WTC11 (cell line): ENCODE data around the gene NFATC2. TPM values are rescaled to one million over a fixed set of nuclear protein-coding genes. Genes with fewer than 3 reads are reported as not detected.

ENCODE experiments used
- ATAC-seq: fragments of 200-7000 bp; cut with Tn5 transposase; 2 replicates; pipeline ENCODE4 v1.10.0; 2021; ENCODE audit warnings: mild to moderate bottlenecking, moderate library complexity
- Bru-seq: library from RNA; stranded (reverse); fragments of 400-500 nt; gene quantifications from one replicate; lab custom pipeline; 2021; lab: Mats Ljungman, UMichigan
- CTCF ChIA-PET: fragments of 300-600 bp; sonication (Branson Sonifier 250); formaldehyde crosslinking; loops from one replicate; lab custom pipeline; 2021; ENCODE audit warnings: antibody characterized with exemption; lab: Charles Lee
- POLR2A ChIA-PET: fragments of 350-600 bp; sonication (Branson Sonifier 250); formaldehyde crosslinking; loops from one replicate; lab custom pipeline; 2021; ENCODE audit warnings: antibody characterized with exemption; lab: Charles Lee
- DNase-seq: peaks from one replicate; pipeline ENCODE4 v3.0.0; 2021; ENCODE audit warnings: low spot score
- H3K27ac Mint-ChIP-seq: 2 replicates; pipeline ENCODE4 v1.8.0; 2021; ENCODE audit warnings: mixed read lengths
- H3K27me3 Mint-ChIP-seq: 2 replicates; pipeline ENCODE4 v1.8.0; 2021; ENCODE audit warnings: low read depth, mild to moderate bottlenecking, moderate library complexity, mixed read lengths
- H3K36me3 Mint-ChIP-seq: 2 replicates; pipeline ENCODE4 v1.8.0; 2021; ENCODE audit warnings: mixed read lengths
- H3K4me1 Mint-ChIP-seq: 2 replicates; pipeline ENCODE4 v1.8.0; 2022; ENCODE audit warnings: mixed read lengths
- H3K4me3 Mint-ChIP-seq: 2 replicates; pipeline ENCODE4 v1.8.0; 2021; ENCODE audit warnings: mild to moderate bottlenecking, moderate library complexity, mixed read lengths
- H3K9me3 Mint-ChIP-seq: 2 replicates; pipeline ENCODE4 v1.8.0; 2021; ENCODE audit warnings: mixed read lengths
- CBFB ChIP-seq: sonication (generic); formaldehyde crosslinking; IDR thresholded peaks from 2 replicates; pipeline ENCODE4 v1.8.1; 2022; ENCODE audit warnings: mild to moderate bottlenecking, low read depth, missing genetic modification reagents
- CREM ChIP-seq: sonication (generic); formaldehyde crosslinking; IDR thresholded peaks from 2 replicates; pipeline ENCODE4 v1.8.1; 2022; ENCODE audit warnings: mild to moderate bottlenecking, missing genetic modification reagents, moderate library complexity
- ELF4 ChIP-seq: sonication (generic); formaldehyde crosslinking; IDR thresholded peaks from 2 replicates; pipeline ENCODE4 v1.8.1; 2022; ENCODE audit warnings: low read depth, mild to moderate bottlenecking, moderate library complexity, missing genetic modification reagents
- ESRRA ChIP-seq: sonication (generic); formaldehyde crosslinking; IDR thresholded peaks from 2 replicates; pipeline ENCODE4 v1.8.1; 2022; ENCODE audit warnings: mild to moderate bottlenecking, missing genetic modification reagents, borderline replicate concordance
- ETV6 ChIP-seq: sonication (generic); formaldehyde crosslinking; IDR thresholded peaks from 2 replicates; pipeline ENCODE4 v1.8.1; 2022; ENCODE audit warnings: mild to moderate bottlenecking, missing genetic modification reagents
- FOXP1 ChIP-seq: sonication (generic); formaldehyde crosslinking; IDR thresholded peaks from 2 replicates; pipeline ENCODE4 v1.8.0; 2022; ENCODE audit warnings: missing genetic modification reagents, mild to moderate bottlenecking, moderate library complexity, borderline replicate concordance
- IRF2 ChIP-seq: sonication (generic); formaldehyde crosslinking; IDR thresholded peaks from 2 replicates; pipeline ENCODE4 v1.8.0; 2022; ENCODE audit warnings: low read depth, missing genetic modification reagents, borderline replicate concordance
- KAT7 ChIP-seq: sonication (generic); formaldehyde crosslinking; IDR thresholded peaks from 2 replicates; pipeline ENCODE4 v1.8.1; 2023; ENCODE audit warnings: missing genetic modification reagents, mild to moderate bottlenecking, borderline replicate concordance
- TP53 ChIP-seq: sonication (generic); formaldehyde crosslinking; IDR thresholded peaks from 2 replicates; pipeline ENCODE4 v1.8.1; 2023; ENCODE audit warnings: mild to moderate bottlenecking, missing genetic modification reagents
- ZBTB21 ChIP-seq: sonication (generic); formaldehyde crosslinking; IDR thresholded peaks from 2 replicates; pipeline ENCODE4 v1.8.1; 2023; ENCODE audit warnings: mild to moderate bottlenecking, missing genetic modification reagents, borderline replicate concordance
- ZNF121 ChIP-seq: sonication (generic); formaldehyde crosslinking; IDR thresholded peaks from 2 replicates; pipeline ENCODE4 v1.8.0; 2023; ENCODE audit warnings: missing genetic modification reagents
- ZNF317 ChIP-seq: sonication (generic); formaldehyde crosslinking; IDR thresholded peaks from 2 replicates; pipeline ENCODE4 v1.8.1; 2023; ENCODE audit warnings: low read depth, mild to moderate bottlenecking, moderate library complexity, missing genetic modification reagents, borderline replicate concordance
- ZNF396 ChIP-seq: fragments of 250-450 bp; sonication (Bioruptor Pico); IDR thresholded peaks from 2 replicates; pipeline ENCODE4 v1.8.0; 2021; ENCODE audit warnings: mild to moderate bottlenecking, moderate library complexity, borderline replicate concordance
- long read RNA-seq, 3 experiments: library from RNA in 1 of 3; library from capped mRNA in 1 of 3; library from polyadenylated mRNA in 1 of 3; unstranded in 2 of 3; stranded (forward) in 1 of 3; transcript quantifications; one replicate each; pipeline ENCODE4 v2.0.0, GENCODE V29; 2021
- total RNA-seq: library from RNA; stranded (reverse); gene quantifications from 3 replicates; pipeline ENCODE4 v1.2.3, GENCODE V29; 2021
- TF ChIP-seq, protein P1 (sequence below): sonication (generic); formaldehyde crosslinking; IDR thresholded peaks from 2 replicates; pipeline ENCODE4 v1.8.1; 2022; ENCODE audit warnings: low read depth, missing genetic modification reagents, borderline replicate concordance
- TF ChIP-seq, protein P2 (sequence below): sonication (generic); formaldehyde crosslinking; IDR thresholded peaks from 2 replicates; pipeline ENCODE4 v1.8.0; 2022; ENCODE audit warnings: mild to moderate bottlenecking, missing genetic modification reagents

Gene NFATC2
- total RNA-seq = 1.7 to 3.0 TPM (median 2.3 TPM) in 3 replicates
- percentile 36 among the genes with signal in this experiment for Bru-seq, nascent RNA
- long read RNA-seq, experiment 1, full-length matches to known transcripts = 2 of 9 reads
- long read RNA-seq, experiment 1, partial matches to known transcripts = 2 of 9 reads
- long read RNA-seq, experiment 1, other reads (novel, unspliced or antisense) = 5 of 9 reads
- long read RNA-seq, experiment 2, partial matches to known transcripts = 0 of 1 reads
- long read RNA-seq, experiment 2, other reads (novel, unspliced or antisense) = 1 of 1 reads
- long read RNA-seq, experiment 3 = 0 reads

DNA sequence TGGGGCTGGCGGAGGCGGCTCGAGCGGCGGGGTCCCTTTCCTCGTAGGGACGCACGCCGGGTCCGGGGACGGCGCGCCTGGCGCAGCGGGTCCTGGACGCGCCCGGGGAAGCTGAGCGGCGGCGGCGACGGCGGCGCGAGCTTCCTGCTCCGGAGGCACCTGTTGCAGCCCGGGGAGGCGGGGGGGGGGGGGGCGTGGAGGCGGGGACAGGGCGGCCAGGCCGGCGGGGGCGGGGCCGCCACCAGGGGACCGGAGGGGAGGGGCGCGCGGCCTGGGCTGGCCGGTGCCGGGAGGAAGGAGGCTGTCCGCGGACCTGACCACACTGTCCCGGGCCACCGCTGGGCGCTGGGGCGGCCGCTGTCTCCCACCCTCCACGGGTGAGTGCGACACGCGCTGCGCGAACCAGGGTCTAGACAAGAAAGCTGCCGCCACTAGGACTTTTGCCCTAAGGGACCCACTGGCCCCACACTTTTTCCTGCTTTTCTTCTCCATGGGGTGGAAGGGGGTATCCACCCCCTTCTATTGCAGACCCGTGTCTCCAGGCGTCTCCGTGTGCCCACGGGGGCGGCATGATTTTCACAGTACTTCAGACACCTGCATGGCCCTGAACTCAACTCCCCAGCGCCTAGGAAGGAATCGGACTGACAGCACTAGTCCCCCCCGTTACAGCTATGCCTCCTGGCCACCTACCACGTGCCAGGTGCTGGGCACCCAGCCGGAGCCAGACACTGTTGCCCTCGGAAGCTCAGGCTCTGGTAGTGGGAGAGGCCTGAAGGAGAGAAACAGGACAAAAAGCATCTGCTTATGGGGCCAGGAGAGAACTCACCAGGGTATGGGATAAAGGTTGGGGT lies at the start of gene NFATC2:
NFATC2 (minus strand) TSS at position 149 of the 851 bp plus-strand sequence. CDS start 220 bp downstream, outside the sequence.
- ATAC-seq (peak; percentile 60), DNase-seq (peak; percentile 48)
- Mint-ChIP-seq H3K4me3 (peak within 1 kb of the TSS; percentile 62), H3K9me3 (no peaks in the 10 kb centered on the region), H3K4me1 (peaks cover 16% of the 10 kb centered on the region), H3K27me3 (peaks cover 51% of the 10 kb centered on the region), H3K27ac (no peak within 1 kb of the TSS), H3K36me3 (no peaks in the 10 kb centered on the region)
- POLR2A ChIA-PET = no interaction called here
- CTCF ChIA-PET = interaction anchor here (0.5 to 3.8 kb wide), 22 partner anchors 8 to 561 kb away, joined by 3 to 39 read pairs (median 3); no protein-coding TSS in a partner anchor
- TF ChIP-seq ZNF121 (CRISPR knock-in tag) = peak; percentile 90
- no peak for TF ChIP-seq ETV6 (CRISPR knock-in tag)
- TF ChIP-seq, all 79 proteins: peak for 1

DNA sequence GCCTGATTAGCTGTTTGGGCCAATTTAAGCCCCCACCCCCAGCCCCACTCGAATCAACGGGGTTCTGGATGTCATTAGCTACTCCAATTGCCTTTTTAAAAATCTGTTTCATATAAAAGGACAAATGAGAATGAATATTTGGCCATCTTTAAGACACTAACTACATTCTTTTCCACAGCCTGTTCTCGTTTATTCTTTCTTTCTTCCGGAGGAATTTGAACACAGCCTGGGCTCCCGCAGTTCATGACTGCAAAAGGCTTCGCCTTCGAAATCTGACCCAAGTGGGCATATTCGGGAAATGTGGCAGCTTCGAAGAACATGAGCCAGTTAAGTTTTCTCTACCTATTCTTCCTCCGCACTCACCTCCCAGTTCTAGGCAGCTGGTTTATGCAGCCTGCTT lies 49.4 kb upstream of the NFATC2 start:
- no peak for DNase-seq
- H3K4me1 Mint-ChIP-seq = peaks cover 21% of the 10 kb centered on the region
- no peak overlapping the region for H3K4me3 Mint-ChIP-seq
- TF ChIP-seq CBFB (no peak), IRF2 (CRISPR knock-in tag) (no peak), TP53 (CRISPR knock-in tag) (no peak), ZBTB21 (CRISPR knock-in tag) (no peak), CREM (CRISPR knock-in tag) (no peak), KAT7 (CRISPR knock-in tag) (no peak)
- TF ChIP-seq, protein P1, sequence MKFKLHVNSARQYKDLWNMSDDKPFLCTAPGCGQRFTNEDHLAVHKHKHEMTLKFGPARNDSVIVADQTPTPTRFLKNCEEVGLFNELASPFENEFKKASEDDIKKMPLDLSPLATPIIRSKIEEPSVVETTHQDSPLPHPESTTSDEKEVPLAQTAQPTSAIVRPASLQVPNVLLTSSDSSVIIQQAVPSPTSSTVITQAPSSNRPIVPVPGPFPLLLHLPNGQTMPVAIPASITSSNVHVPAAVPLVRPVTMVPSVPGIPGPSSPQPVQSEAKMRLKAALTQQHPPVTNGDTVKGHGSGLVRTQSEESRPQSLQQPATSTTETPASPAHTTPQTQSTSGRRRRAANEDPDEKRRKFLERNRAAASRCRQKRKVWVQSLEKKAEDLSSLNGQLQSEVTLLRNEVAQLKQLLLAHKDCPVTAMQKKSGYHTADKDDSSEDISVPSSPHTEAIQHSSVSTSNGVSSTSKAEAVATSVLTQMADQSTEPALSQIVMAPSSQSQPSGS (CRISPR knock-in tag) = no peak
- TF ChIP-seq, protein P2, sequence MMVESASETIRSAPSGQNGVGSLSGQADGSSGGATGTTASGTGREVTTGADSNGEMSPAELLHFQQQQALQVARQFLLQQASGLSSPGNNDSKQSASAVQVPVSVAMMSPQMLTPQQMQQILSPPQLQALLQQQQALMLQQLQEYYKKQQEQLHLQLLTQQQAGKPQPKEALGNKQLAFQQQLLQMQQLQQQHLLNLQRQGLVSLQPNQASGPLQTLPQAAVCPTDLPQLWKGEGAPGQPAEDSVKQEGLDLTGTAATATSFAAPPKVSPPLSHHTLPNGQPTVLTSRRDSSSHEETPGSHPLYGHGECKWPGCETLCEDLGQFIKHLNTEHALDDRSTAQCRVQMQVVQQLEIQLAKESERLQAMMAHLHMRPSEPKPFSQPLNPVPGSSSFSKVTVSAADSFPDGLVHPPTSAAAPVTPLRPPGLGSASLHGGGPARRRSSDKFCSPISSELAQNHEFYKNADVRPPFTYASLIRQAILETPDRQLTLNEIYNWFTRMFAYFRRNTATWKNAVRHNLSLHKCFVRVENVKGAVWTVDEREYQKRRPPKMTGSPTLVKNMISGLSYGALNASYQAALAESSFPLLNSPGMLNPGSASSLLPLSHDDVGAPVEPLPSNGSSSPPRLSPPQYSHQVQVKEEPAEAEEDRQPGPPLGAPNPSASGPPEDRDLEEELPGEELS = no peak
- CTCF ChIA-PET = interaction anchor here (0.9 to 1.9 kb wide), 6 partner anchors 19 to 604 kb away, joined by 3 to 9 read pairs (median 4); no protein-coding TSS in a partner anchor
- POLR2A ChIA-PET = no interaction called here
- no peaks in the 10 kb centered on the region for H3K27me3 Mint-ChIP-seq
- ATAC-seq = no peak
- no peaks in the 10 kb centered on the region; the same call in 1 of the 2 replicates for H3K9me3 Mint-ChIP-seq
- H3K36me3 Mint-ChIP-seq = no peaks in the 10 kb centered on the region
- H3K27ac Mint-ChIP-seq = no peak overlapping the region

DNA sequence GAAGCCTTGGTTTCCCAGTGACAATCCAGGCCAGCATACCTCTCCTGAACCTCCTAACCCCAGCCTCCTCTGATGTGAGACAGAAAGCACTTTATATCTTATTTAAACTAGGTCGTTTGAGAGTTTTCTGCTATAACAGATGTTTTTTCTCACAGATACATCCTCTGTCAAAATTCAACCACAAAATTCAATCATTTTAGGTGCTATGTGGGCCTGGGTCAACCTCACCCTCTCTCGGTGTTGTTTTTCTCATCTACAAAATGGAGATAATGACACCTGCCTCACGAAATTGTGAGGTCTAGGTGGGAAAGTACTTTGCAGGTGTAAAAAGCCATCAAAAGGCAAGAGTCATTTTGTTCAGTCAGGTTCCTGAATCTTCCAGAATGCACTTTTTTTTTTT lies 46.2 kb upstream of the NFATC2 start:
- no peak for DNase-seq
- Mint-ChIP-seq H3K9me3 (peaks cover 3% of the 10 kb centered on the region; the same call in 1 of the 2 replicates), H3K36me3 (no peaks in the 10 kb centered on the region), H3K27ac (no peak overlapping the region), H3K27me3 (no peaks in the 10 kb centered on the region), H3K4me1 (0 out of 2 replicates have a peak, but pooled peaks cover 6% of the 10 kb centered on the region), H3K4me3 (no peak overlapping the region)
- ChIA-PET CTCF (interaction anchor here (0.8 kb wide), 1 partner anchor 8 kb away, joined by 3 read pairs; no protein-coding TSS in a partner anchor), POLR2A (no interaction called here)
- no peak for ATAC-seq
- TF ChIP-seq ELF4 (no peak), ESRRA (CRISPR knock-in tag) (no peak), CBFB (no peak), ZNF317 (no peak), FOXP1 (CRISPR knock-in tag) (no peak), ZNF396 (CRISPR knock-in tag) (no peak)
